HG03280 (cell line): ENCODE measurements around the gene ALS2CL.

ENCODE experiments used
- ATAC-seq: cut with Tn5 transposase; IDR thresholded peaks from one replicate; pipeline ENCODE4 v1.9.1; 2021; ENCODE audit warnings: mild to moderate bottlenecking, moderate library complexity; ENCODE audit not compliant: unreplicated experiment

ALS2CL gene

GRCh38 chr3:46667061-46667621, 26.3 kb downstream of the ALS2CL start:
- no peak for ATAC-seq

GRCh38 chr3:46666453-46666845, 27.0 kb downstream of the ALS2CL start:
- no peak for ATAC-seq

GRCh38 chr3:46665763-46666452, 27.6 kb downstream of the ALS2CL start:
- no peak for ATAC-seq

GRCh38 chr3:46664971-46665762, 28.3 kb downstream of the ALS2CL start:
- no peak for ATAC-seq

- ATAC-seq = no peak
Observed at GRCh38 chr3:46664188-46664970, 29.1 kb downstream of the ALS2CL start.

GRCh38 chr3:46663591-46664135, 29.8 kb downstream of the ALS2CL start:
- no peak for ATAC-seq

- ATAC-seq = no peak
Observed at GRCh38 chr3:46662771-46663551, 30.5 kb downstream of the ALS2CL start.

- no peak for ATAC-seq
Observed at GRCh38 chr3:46661776-46662766, 31.4 kb downstream of the ALS2CL start.

- ATAC-seq = no peak
Observed at GRCh38 chr3:46660543-46661523, 32.6 kb downstream of the ALS2CL start.

- ATAC-seq = no peak
Observed at GRCh38 chr3:46660003-46660402, 33.5 kb downstream of the ALS2CL start.

GRCh38 chr3:46659285-46659684, 34.2 kb downstream of the ALS2CL start:
- no peak for ATAC-seq

GRCh38 chr3:46656778-46657556, 36.5 kb downstream of the ALS2CL start:
- no peak for ATAC-seq

- no peak for ATAC-seq
Observed at GRCh38 chr3:46655271-46655670, 38.2 kb downstream of the ALS2CL start.

- ATAC-seq = no peak
Observed at GRCh38 chr3:46651084-46651483, 42.4 kb downstream of the ALS2CL start.

GRCh38 chr3:46649436-46649835, 44.0 kb downstream of the ALS2CL start:
- no peak for ATAC-seq

GRCh38 chr3:46648096-46648495, 45.4 kb downstream of the ALS2CL start:
- ATAC-seq = no peak

GRCh38 chr3:46646700-46647099, 46.8 kb downstream of the ALS2CL start:
- no peak for ATAC-seq
